Stimulated activated CD4-positive, alpha-beta T cell treated with anti-CD3 and anti-CD28 coated beads, Interleukin-2, amount 100 ng/mL, for 24 hours (primary cell): ENCODE data around the gene NR3C2.
"Not testable (repeated sequence)": the region's sequence is repeated elsewhere in the genome, so short reads cannot be mapped to it uniquely, and the experiment has no call there.

Experiments
- DNase-seq, 2 donors: peaks; one replicate each; pipeline ENCODE4 v3.0.0-alpha.2; 2020

NR3C2 gene

DNA sequence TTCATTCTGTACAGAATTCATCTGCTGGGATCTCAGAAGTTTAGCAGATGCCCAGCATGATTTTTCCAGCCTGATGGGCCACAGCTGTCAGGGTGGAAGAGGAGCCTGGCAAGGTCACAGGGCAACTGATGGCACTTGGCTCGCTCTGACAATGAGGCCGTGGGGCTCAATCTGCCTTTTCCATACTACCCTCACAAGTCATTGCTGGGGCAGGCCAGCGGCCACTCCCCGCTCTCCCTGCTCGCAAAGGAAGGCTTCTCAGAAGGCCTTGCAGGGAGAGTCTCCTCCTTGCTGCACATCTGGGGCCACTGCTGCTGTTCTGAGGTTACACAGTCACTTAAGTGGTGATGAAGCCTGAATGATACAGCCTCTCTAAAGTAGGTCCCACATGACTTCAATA, 349.1 kb downstream of the NR3C2 start:
- DNase-seq: no peak

- DNase-seq: no peak
These were observed 349.7 kb downstream of the NR3C2 start for GRCh38 chr4:148092316-148093014.

DNA sequence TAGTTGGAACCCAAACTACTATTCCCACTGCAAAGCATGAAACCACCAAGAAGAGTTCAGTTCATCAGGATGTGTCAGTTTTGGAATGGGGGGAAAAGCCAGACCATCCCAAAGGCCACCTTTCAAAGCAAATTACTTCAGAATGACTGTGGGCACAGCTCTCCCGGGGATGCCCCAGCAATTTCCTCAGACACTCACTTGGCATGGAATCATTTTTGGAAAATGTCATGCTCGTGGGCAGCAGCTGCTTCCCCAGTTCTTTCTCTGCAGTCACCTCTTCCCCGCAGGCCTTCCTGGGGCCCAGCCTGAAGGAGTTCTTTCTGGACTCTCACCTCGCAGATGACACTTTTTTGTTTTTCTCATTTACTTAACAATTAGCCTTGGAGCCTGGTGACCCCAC, 350.3 kb downstream of the NR3C2 start:
- no peak for DNase-seq

DNA sequence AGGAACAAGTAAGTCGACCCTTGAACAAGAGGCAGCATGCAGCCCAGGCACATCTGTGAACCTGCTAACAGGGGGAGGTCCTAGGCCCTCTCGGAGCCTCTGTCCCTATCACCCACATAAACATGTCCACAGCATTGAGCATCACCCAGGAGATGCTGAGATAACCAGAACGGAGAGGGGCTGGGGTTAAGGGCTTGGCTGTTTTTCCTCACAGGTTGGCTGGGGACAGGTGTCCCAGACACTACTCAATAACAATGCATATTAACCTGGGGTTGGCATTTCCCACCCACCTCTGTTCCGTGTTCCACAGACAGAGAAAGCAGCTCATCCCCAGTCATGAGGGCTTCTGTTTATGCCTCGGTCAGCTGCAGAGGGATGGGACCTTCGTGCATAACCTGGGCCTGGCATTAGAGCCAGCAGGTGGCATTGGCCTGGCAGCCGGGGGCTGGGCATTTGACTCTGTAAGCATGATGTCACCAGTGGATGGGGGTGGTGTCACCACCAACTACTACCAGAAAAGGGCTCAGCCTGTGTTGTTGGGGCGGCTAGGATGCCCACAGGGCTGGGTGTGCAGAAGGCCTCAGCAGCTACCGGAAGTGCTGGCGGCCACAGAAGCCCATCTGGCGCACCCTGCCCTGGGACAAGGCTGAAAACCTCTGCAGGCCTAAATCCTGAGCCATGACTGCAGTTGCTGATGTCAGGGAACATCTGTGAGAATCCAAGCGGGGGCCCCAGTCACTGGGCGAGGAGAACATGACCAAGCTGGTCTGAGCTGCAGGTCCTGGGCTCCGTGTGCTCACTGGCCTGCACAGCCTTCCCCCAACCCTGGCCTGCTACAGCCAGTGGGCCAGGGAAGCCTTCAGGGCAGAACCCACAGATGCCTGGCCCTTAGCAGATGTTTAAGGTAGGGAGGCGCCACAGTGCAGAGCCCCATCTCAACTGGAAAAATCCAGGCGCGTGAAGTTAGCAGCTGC, 351.4 kb downstream of the NR3C2 start:
- DNase-seq: no peak

DNA sequence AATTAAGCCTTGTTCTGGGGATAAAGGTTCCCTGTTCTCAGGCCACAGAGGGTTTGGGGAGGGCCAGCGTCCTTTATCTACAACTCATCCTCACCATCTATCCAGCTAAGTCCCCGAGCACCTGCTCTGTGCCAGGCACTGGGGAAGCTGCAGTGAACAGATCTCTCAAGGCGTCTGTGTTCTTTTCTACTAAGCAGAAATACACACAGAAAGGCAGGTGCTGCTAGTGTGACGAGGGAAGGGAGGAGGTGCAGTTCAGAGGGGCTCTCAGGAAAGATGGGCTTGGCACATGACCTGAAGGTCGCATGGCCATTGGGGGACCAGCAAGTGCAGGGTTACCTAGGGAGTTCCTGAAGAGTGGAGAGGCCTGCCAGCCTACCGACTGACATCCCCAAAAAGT, 352.2 kb downstream of the NR3C2 start:
- no peak for DNase-seq

GRCh38 chr4:148089624-148090023, 352.6 kb downstream of the NR3C2 start:
- DNase-seq: no peak

DNA sequence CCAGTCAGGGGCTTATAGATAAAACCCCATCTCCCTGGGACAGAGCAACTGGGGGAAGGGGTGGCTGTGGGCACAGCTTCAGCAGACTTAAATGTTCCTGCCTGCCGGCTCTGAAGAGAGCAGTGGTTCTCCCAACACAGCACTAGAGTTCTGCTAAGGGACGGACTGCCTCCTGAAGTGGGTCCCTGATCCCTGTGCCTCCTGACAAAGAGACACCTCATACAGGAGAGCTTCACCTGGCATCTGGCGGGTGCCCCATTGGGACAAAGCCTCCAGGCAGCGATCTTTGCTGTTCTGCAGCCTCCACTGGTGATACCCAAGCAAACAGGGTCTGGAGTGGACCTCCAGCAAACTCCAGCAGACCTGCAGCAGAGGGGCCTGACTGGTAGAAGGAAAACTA, 359.1 kb downstream of the NR3C2 start:
- DNase-seq: not testable (repeated sequence)

DNA sequence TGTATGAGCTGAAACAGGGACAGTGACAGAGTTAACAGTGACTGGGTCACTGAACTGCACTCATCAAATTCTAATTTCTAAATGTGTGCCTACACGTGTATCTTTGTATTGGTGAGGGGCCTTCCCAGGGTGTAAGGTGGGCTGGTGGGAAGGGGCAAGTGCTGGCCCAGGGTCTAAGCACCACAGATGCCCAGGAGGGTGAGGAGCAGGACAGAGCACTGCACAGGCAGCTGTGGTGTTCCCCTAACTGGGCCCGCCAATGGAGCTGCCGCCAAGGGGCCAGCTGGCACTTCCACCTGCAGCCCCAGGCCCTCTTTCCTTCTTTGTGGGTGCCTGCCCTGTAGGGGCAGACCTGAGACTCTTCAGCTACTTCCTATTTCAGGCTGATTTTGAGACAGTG, 360.5 kb downstream of the NR3C2 start:
- no peak for DNase-seq

DNA sequence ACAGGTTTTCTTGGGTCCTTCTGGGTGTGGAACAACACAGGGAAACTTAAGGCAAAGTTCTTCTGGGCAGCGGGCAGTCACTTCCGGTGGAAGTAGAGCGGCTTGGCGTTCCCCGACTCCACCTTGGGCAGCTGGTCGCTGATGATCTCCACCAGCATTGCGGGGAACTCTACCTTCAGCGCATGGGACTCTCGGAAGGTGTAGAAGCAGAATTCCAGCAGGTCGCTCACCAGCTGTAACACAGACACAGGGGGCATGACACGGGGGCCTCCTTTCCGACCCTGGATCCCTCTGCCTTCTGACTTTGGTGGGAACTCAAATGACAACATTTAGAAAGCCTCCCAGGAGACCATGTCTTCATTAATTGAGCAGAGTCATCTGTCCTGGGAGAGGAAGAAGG, 360.9 kb downstream of the NR3C2 start:
- DNase-seq: no peak

DNA sequence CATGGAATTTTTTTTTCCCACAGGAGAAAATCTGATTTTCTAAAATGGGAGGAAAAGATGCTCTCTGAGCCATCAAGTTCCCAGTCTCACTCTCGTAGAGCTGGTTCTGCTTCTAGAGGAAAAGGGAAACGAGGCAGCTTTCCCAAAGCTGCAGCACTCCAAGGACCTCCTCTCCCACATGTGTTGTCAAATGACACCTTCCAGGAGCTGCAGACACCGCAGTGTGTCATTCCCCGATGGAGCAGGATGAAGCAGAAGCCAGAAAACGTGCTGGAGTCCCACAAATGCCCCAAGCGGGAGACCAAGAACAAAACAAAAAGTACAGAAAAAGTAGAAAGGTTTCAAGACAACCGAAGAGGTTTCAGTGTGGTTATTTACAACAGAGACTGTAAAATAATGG, 362.3 kb downstream of the NR3C2 start:
- DNase-seq: no peak

GRCh38 chr4:148078061-148078460, 364.2 kb downstream of the NR3C2 start:
- DNase-seq: no peak

- no peak for DNase-seq
These were observed 364.6 kb downstream of the NR3C2 start for GRCh38 chr4:148077581-148077980.

DNA sequence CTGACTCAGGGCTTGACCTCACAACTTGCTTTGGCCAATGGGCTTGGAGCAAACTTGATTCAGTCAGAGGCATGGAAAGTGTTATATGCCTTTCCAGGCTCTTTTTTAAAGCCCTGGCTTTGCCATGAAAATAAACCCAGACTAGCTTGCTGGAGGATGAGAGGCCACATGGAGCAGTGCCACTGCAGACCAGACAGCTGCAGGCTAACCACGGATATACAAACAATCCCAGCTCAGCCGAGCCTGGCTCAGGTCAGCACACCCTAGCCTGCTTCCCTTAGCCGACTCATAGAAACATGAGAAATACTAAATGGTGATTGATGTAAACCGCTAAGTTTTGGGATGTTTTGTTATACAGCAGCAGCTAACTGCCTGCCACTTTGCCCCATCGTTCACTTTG, 365.2 kb downstream of the NR3C2 start:
- DNase-seq: no peak

DNA sequence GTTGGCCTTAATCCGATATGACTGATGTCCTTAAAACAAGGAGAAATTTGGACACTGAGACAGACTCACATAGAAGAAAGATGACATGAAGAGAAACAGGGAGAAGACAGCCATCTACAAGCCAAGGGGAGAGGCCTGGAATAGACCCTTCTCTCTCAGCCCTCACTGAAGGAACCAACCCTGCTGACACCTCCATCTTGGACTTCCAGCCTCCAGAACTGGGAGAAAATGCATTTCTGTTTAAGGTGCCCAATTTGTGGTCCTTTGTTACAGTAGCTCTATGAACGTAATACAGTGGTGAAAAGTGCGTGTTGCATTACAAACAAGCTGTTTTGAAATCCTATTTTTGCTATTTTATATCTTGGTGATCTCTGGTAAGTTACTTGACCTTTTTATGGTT, 366.8 kb downstream of the NR3C2 start:
- DNase-seq: no peak

GRCh38 chr4:148074462-148074861, 367.8 kb downstream of the NR3C2 start:
- no peak for DNase-seq

DNA sequence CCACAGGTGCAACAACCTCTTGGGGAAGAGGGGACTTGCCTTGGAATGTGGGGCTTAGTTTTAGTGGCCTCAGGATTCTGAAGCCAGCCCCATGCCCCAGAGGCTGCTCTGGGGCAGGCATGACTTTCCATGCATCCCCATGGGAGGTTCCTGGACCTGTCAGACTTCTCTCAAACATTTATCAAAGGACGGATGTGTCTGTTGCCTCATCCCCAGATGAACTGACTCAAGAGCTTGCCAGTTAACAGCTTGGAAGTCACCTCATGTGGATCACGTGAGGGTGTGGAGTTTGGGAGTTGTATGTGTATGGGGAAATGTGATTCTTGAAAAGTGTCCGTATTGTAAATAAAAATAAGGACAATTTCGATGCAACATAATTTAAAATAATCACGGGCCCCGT, 368.9 kb downstream of the NR3C2 start:
- DNase-seq: no peak

GRCh38 chr4:148072789-148073188, 369.4 kb downstream of the NR3C2 start:
- no peak for DNase-seq

DNA sequence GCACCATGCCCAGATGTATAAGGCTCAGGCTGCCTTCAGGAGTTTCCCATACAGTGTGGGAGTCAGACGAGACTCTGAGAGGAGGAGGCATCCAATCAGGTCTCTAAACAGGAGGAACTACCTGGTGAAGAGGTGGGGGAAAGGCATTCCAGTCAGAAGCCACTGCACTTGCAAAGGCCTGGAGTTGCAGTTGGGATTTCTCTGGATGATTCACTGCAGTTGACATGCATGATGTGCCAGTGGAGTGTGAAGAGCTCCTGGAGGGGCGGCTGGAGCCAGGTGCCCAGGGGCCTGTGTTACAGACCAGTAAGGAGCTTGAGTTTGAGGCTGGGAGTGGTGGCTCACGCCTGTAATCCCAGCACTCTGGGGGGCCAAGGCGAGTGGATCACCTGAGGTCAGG, 371.2 kb downstream of the NR3C2 start:
- no peak for DNase-seq

- DNase-seq: no peak
These were observed 372.4 kb downstream of the NR3C2 start for GRCh38 chr4:148069895-148070178.

DNA sequence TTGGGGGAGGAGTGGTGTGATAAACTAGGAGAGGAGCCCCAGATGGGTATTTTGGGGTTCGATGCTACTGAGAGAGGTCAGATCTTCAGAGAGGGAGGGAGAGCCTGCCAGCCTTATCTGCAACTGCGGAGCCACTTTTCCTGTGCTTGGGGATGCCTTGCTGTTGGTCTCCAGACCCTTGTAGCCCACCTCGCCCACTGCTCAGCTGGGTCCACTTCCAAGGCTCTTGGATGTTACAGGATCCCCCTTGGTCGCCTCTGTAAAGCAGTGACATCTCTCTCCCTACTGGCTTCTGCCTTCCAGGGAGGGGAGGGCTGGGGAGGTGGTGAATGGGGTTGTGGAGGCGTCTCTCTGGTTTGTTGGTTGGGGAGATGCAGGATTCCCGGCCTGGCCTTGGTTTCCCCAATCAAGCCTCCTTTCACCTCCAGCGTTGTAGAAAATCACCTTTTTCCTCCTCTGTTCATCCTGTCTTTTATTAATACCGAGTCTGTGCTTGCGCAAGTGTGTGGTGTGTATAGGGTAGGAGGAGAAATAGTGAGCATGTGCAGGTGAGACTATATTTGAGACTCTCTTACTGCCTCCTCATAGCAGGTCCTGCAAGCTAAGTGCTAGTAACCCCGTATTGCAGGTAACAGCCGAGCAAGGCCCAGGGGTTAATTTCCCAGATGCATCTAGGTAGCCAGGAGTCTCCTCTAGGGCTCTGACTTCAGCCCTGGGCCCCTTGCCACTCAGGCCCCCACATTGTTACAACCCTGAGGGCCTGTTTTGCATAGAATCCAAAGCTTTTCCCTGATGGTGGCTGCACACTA, 372.9 kb downstream of the NR3C2 start:
- DNase-seq: no peak

- DNase-seq: no peak
These were observed 373.9 kb downstream of the NR3C2 start for GRCh38 chr4:148068065-148068911.

- no peak for DNase-seq
These were observed 374.8 kb downstream of the NR3C2 start for GRCh38 chr4:148067301-148067916.
